HepG2 (cell line): ENCODE data around the gene TBXA2R. TPM values are rescaled to one million over a fixed set of nuclear protein-coding genes. Genes with fewer than 3 reads are reported as not detected.

Experiments used
- ADNP ChIP-seq: sonication (generic); formaldehyde crosslinking; IDR thresholded peaks from 2 replicates; pipeline ENCODE4 v1.4.0; 2020; ENCODE audit warnings: missing genetic modification reagents
- CEBPB ChIP-seq: IDR thresholded peaks from 2 replicates; pipeline ENCODE4 v1.6.1; 2011; ENCODE audit warnings: low read depth, low read length, improper control_type of control experiment, borderline replicate concordance
- CHD4 ChIP-seq: fragments of 200-600 bp; sonication (generic); IDR thresholded peaks from 2 replicates; pipeline ENCODE4 v1.7.0; 2017; ENCODE audit warnings: mild to moderate bottlenecking, low read length, borderline replicate concordance
- FOSL2 ChIP-seq: sonication (generic); formaldehyde crosslinking; IDR thresholded peaks from 2 replicates; pipeline ENCODE4 v1.4.0; 2020; ENCODE audit warnings: missing genetic modification reagents
- HOXA7 ChIP-seq: sonication (generic); formaldehyde crosslinking; IDR thresholded peaks from 2 replicates; pipeline ENCODE4 v1.8.1; 2022; ENCODE audit warnings: mild to moderate bottlenecking, missing genetic modification reagents, moderate library complexity
- ISL2 ChIP-seq: sonication (generic); formaldehyde crosslinking; IDR thresholded peaks from 2 replicates; pipeline ENCODE4 v1.5.0; 2020; ENCODE audit warnings: missing genetic modification reagents
- PTBP1 ChIP-seq: fragments of 200-400 bp; formaldehyde crosslinking; IDR thresholded peaks from 2 replicates; pipeline ENCODE4 v1.6.1; 2018; ENCODE audit warnings: low read length, low read depth; ENCODE audit not compliant: poor library complexity, severe bottlenecking
- THAP7 ChIP-seq: sonication (generic); formaldehyde crosslinking; IDR thresholded peaks from 2 replicates; pipeline ENCODE4 v1.8.1; 2023; ENCODE audit warnings: mild to moderate bottlenecking, missing genetic modification reagents
- UBTF ChIP-seq: sonication (generic); formaldehyde crosslinking; IDR thresholded peaks from 2 replicates; pipeline ENCODE4 v1.4.0; 2020; ENCODE audit warnings: mild to moderate bottlenecking, missing genetic modification reagents
- ZBTB10 ChIP-seq: sonication (generic); formaldehyde crosslinking; IDR thresholded peaks from 2 replicates; pipeline ENCODE4 v1.4.0; 2020; ENCODE audit warnings: missing genetic modification reagents, borderline replicate concordance
- ZBTB40 ChIP-seq, 2 experiments: fragments of 450-650 bp in 1 of 2; sonication (generic) in 1 of 2; formaldehyde crosslinking in 1 of 2; IDR thresholded peaks; 2 replicates each; pipeline versions ENCODE4 v1.6.1 to v1.8.0; 2016 to 2022; ENCODE audit warnings: antibody characterized with exemption in 1 of 2, mild to moderate bottlenecking in 1 of 2, missing genetic modification reagents in 1 of 2
- ZC3H4 ChIP-seq: sonication (generic); formaldehyde crosslinking; IDR thresholded peaks from 2 replicates; pipeline ENCODE4 v1.4.0; 2020; ENCODE audit warnings: missing genetic modification reagents, borderline replicate concordance
- ZFY ChIP-seq: sonication (generic); formaldehyde crosslinking; IDR thresholded peaks from 2 replicates; pipeline ENCODE4 v1.4.0; 2020; ENCODE audit warnings: missing genetic modification reagents
- ZMYM2 ChIP-seq: sonication (generic); formaldehyde crosslinking; IDR thresholded peaks from 2 replicates; pipeline ENCODE4 v1.8.0; 2022; ENCODE audit warnings: mild to moderate bottlenecking, missing genetic modification reagents
- ZNF562 ChIP-seq: sonication (generic); formaldehyde crosslinking; IDR thresholded peaks from 2 replicates; pipeline ENCODE4 v1.8.0; 2022; ENCODE audit warnings: missing genetic modification reagents, borderline replicate concordance
- ZNF619 ChIP-seq: sonication (generic); formaldehyde crosslinking; IDR thresholded peaks from 2 replicates; pipeline ENCODE4 v1.4.0; 2020; ENCODE audit warnings: mild to moderate bottlenecking, missing genetic modification reagents
- polyA plus RNA-seq, 8 experiments: library from polyadenylated mRNA; depleted of rRNA in 3 of 8; stranded (reverse) in 7 of 8; unstranded in 1 of 8; fragments of >200 nt; fragmentation: Illumina TruSeq in 4 of 8; extraction: Trizol in 4 of 8; gene quantifications; 2 replicates each; pipeline versions ENCODE4 v1.2.1 to v1.2.3, GENCODE V29; 2011 to 2016; ENCODE audit warnings: low read depth in 4 of 8, missing spikeins in 1 of 8, mixed read lengths in 1 of 8; ENCODE audit not compliant: insufficient read depth in 1 of 8
- total RNA-seq, 5 experiments: library from RNA; depleted of rRNA; stranded (reverse); fragments of >200 nt; fragmentation: Illumina TruSeq; extraction: Trizol; gene quantifications; 2 replicates each; pipeline ENCODE4 v1.2.3, GENCODE V29; 2016; ENCODE audit warnings: low read depth in 1 of 5

TBXA2R gene
- total and polyA plus RNA-seq, 2 of the 13 experiments (the other 11 are each of a cell fraction or from before 2014, with no cell fraction given): 0.09 TPM; not detected in 1

- TF ChIP-seq ZBTB10 (CRISPR knock-in tag) (no peak), THAP7 (no peak), ISL2 (CRISPR knock-in tag) (no peak), ZBTB40 (IDR thresholded peaks at IDR 0.05) (no peak), ZBTB40 (CRISPR knock-in tag; IDR thresholded peaks at IDR 0.05) (no peak), ADNP (CRISPR knock-in tag) (peak; percentile 85), ZNF619 (no peak), FOSL2 (no peak), PTBP1 (no peak), HOXA7 (CRISPR knock-in tag) (no peak), CHD4 (peak; percentile 100), ZNF562 (CRISPR knock-in tag) (no peak), ZMYM2 (CRISPR knock-in tag) (0 out of 2 replicates have a peak, but pooled peaks have one; percentile 49), CEBPB (no peak), ZC3H4 (CRISPR knock-in tag) (no peak), UBTF (CRISPR knock-in tag) (no peak), ZFY (CRISPR knock-in tag) (no peak)
These were observed 20.7 kb upstream of the TBXA2R start (continued) for GRCh38 chr19:3627351-3627723.
